Measurements from ENCODE around the gene MESP2. TPM values are rescaled to one million over a fixed set of nuclear protein-coding genes. Genes with fewer than 3 reads are reported as not detected.

Gene MESP2
- polyA plus RNA-seq, 3 donors: 0.67 TPM; not detected in 2

DNA sequence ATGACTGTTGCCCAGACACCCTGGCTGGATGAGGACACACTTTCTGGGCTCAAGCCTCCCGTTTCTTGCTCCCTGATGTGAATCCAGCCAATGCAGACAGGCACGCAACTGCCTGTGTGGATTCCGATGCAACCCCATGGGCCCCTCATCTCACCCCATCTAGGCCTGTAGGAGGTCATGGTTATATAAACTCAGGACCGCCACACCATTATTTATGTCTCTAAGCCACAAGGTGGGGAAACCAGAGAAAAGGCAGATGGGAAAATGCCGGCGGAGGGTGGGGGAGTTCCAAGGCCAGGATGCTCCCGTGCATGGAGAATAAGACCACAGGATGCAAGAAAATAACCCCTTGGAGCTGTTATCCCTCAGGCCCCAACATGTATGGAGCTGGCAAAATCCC, 27.1 kb upstream of the MESP2 start:
- TF ChIP-seq, protein P1, sequence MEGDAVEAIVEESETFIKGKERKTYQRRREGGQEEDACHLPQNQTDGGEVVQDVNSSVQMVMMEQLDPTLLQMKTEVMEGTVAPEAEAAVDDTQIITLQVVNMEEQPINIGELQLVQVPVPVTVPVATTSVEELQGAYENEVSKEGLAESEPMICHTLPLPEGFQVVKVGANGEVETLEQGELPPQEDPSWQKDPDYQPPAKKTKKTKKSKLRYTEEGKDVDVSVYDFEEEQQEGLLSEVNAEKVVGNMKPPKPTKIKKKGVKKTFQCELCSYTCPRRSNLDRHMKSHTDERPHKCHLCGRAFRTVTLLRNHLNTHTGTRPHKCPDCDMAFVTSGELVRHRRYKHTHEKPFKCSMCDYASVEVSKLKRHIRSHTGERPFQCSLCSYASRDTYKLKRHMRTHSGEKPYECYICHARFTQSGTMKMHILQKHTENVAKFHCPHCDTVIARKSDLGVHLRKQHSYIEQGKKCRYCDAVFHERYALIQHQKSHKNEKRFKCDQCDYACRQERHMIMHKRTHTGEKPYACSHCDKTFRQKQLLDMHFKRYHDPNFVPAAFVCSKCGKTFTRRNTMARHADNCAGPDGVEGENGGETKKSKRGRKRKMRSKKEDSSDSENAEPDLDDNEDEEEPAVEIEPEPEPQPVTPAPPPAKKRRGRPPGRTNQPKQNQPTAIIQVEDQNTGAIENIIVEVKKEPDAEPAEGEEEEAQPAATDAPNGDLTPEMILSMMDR (IDR thresholded peaks at IDR 0.05): no peak
- H3K4me3 Mint-ChIP-seq: peak overlapping the region in 1 of 2 donors; percentile 60
- H3K36me3 ChIP-seq (replicated peaks in 1 of 2; ENCODE audit: control insufficient read depth in 1 of 2, insufficient read depth in 2 of 2, low read length in 2 of 2): no peaks in the 10 kb centered on the region
- no peak overlapping the region for H3K27ac ChIP-seq (ENCODE audit: low read depth in 1 of 2, low read length in 2 of 2)
- peaks cover 12 to 22% of the 10 kb centered on the region in 2 donors for H3K4me1 ChIP-seq (ENCODE audit: control insufficient read depth in 1 of 2, insufficient read depth in 2 of 2, low read length in 2 of 2)
- no peak overlapping the region for H3K4me3 ChIP-seq (replicated peaks in 1 of 3; ENCODE audit: low read depth in 2 of 3, low read length in 3 of 3)
- H3K27me3 ChIP-seq (ENCODE audit: control insufficient read depth in 2 of 2, insufficient read depth in 2 of 2, low read length in 2 of 2): peaks cover 0 to 17% of the 10 kb centered on the region in 2 donors
- no peaks in the 10 kb centered on the region for H3K9me3 ChIP-seq (replicated peaks in 1 of 2; ENCODE audit: control insufficient read depth in 1 of 2, insufficient read depth in 1 of 2, low read length in 2 of 2)
- DNase-seq: no peak
- H3K4me2 ChIP-seq (replicated peaks; ENCODE audit: extremely low read depth, low read length, poor library complexity, severe bottlenecking): no peak overlapping the region
- no peaks in the 10 kb centered on the region for H4K20me1 ChIP-seq (ENCODE audit: insufficient read depth, low read length)
- H2AFZ ChIP-seq (ENCODE audit: insufficient read depth, low read depth, low read length, poor library complexity, severe bottlenecking): no peak overlapping the region
- peaks cover 11 to 25% (median 20%) of the 10 kb centered on the region in 3 donors for H3K27me3 Mint-ChIP-seq (ENCODE audit: low read depth in 3 of 3)
- H3K36me3 Mint-ChIP-seq: peaks cover 0 to 3% of the 10 kb centered on the region in 2 donors
- no peaks in the 10 kb centered on the region for H3K9me3 Mint-ChIP-seq
- H3K4me1 Mint-ChIP-seq: peaks cover 9% of the 10 kb centered on the region
- H3K79me2 ChIP-seq (ENCODE audit: insufficient read depth, low read length): no peaks in the 10 kb centered on the region
- no peak overlapping the region for H3K27ac Mint-ChIP-seq
- H3K9ac ChIP-seq (ENCODE audit: insufficient read depth, low read length, poor library complexity, severe bottlenecking): no peak overlapping the region
- intact Hi-C loops (cut with micrococcal nuclease): no loop called here
- 75% methylated on average over 1 of the region's 7 CpGs for WGBS (ENCODE audit: insufficient coverage)

DNA sequence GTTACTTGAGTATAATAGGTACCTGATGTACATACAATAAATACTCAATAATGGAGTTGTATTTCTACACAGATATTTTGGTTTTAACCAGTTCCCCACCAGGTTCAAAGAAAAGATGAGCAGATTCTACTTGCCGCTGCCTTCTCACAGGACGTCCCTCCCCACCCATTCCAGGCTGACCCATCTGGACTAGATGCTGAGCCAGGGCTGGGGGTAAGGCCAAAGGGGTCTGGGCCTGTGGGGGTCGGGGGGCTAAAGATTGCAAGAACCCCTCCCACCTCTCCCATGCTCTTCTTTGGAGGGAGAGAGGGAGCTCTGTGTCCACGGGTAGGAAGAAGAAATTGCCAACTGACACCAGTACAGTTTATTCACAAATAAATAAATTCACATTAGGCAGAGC, 26.6 kb upstream of the MESP2 start:
- peak overlapping the region; percentile 96 for H2AFZ ChIP-seq (ENCODE audit: insufficient read depth, low read depth, low read length, poor library complexity, severe bottlenecking)
- peaks cover 9% of the 10 kb centered on the region for H3K4me1 Mint-ChIP-seq

More for the DNA sequence above, 26.6 kb upstream of the MESP2 start:
- intact Hi-C loops (cut with micrococcal nuclease): no loop called here
- Mint-ChIP-seq H3K27me3 (ENCODE audit: low read depth in 3 of 3) (peaks cover 11 to 25% (median 20%) of the 10 kb centered on the region in 3 donors), H3K4me3 (peak overlapping the region; percentile 74 to 89), H3K9me3 (no peaks in the 10 kb centered on the region), H3K27ac (no peak overlapping the region), H3K36me3 (peaks cover 0 to 3% of the 10 kb centered on the region in 2 donors)
- no CpG with 5 or more reads among the region's 4 CpGs for WGBS (ENCODE audit: insufficient coverage)
- no peak for DNase-seq
- no peaks in the 10 kb centered on the region for H3K79me2 ChIP-seq (ENCODE audit: insufficient read depth, low read length)
- H3K27ac ChIP-seq (ENCODE audit: low read depth in 1 of 2, low read length in 2 of 2): no peak overlapping the region
- H3K9me3 ChIP-seq (replicated peaks in 1 of 2; ENCODE audit: control insufficient read depth in 1 of 2, insufficient read depth in 1 of 2, low read length in 2 of 2): no peaks in the 10 kb centered on the region
- H3K9ac ChIP-seq (ENCODE audit: insufficient read depth, low read length, poor library complexity, severe bottlenecking): peak overlapping the region; percentile 60
- peaks cover 0 to 17% of the 10 kb centered on the region in 2 donors for H3K27me3 ChIP-seq (ENCODE audit: control insufficient read depth in 2 of 2, insufficient read depth in 2 of 2, low read length in 2 of 2)
- no peaks in the 10 kb centered on the region for H3K36me3 ChIP-seq (replicated peaks in 1 of 2; ENCODE audit: control insufficient read depth in 1 of 2, insufficient read depth in 2 of 2, low read length in 2 of 2)
- peaks cover 12 to 22% of the 10 kb centered on the region in 2 donors for H3K4me1 ChIP-seq (ENCODE audit: control insufficient read depth in 1 of 2, insufficient read depth in 2 of 2, low read length in 2 of 2)
- peak overlapping the region in 1 of 3 experiments; percentile 75 for H3K4me3 ChIP-seq (replicated peaks in 1 of 3; ENCODE audit: low read depth in 2 of 3, low read length in 3 of 3)
- H3K4me2 ChIP-seq (replicated peaks; ENCODE audit: extremely low read depth, low read length, poor library complexity, severe bottlenecking): peak overlapping the region; percentile 94
- H4K20me1 ChIP-seq (ENCODE audit: insufficient read depth, low read length): no peaks in the 10 kb centered on the region
- TF ChIP-seq, protein P1 (IDR thresholded peaks at IDR 0.05): no peak
